Activated CD8-positive, alpha-beta T cell treated with anti-CD3 and anti-CD28 coated beads, Interleukin-2, amount 10 ng/mL, durations not matched to agents 7 days and 5 days (primary cell): ENCODE measurements around the gene NPEPL1. TPM values are rescaled to one million over a fixed set of nuclear protein-coding genes. Genes with fewer than 3 reads are reported as not detected.

ENCODE experiments used
- ATAC-seq: fragments of 150-1000 bp; cut with Tn5 transposase; one replicate; pipeline ENCODE4 v1.10.0; 2021; ENCODE audit warnings: moderate library complexity
- CTCF ChIA-PET: fragments of 350-600 bp; sonication (Branson Sonifier 250); formaldehyde crosslinking; loops from one replicate; lab custom pipeline; 2021; ENCODE audit warnings: antibody characterized with exemption; lab: Charles Lee
- POLR2A ChIA-PET: fragments of 350-600 bp; sonication (Branson Sonifier 250); formaldehyde crosslinking; loops from one replicate; lab custom pipeline; 2021; ENCODE audit warnings: antibody characterized with exemption; lab: Charles Lee
- DNase-seq: peaks from one replicate; pipeline ENCODE4 v3.0.0-alpha.2; 2020
- H3K27ac Mint-ChIP-seq: one replicate; pipeline ENCODE4 v1.8.0; 2021; ENCODE audit warnings: mild to moderate bottlenecking, mixed read lengths
- H3K27me3 Mint-ChIP-seq: one replicate; pipeline ENCODE4 v1.8.0; 2021; ENCODE audit warnings: low read depth, mixed read lengths
- H3K36me3 Mint-ChIP-seq: one replicate; pipeline ENCODE4 v1.8.0; 2021; ENCODE audit warnings: low read depth, mixed read lengths
- H3K4me1 Mint-ChIP-seq: one replicate; pipeline ENCODE4 v1.8.0; 2021; ENCODE audit warnings: low read depth, mixed read lengths
- H3K4me3 Mint-ChIP-seq: one replicate; pipeline ENCODE4 v1.8.0; 2021; ENCODE audit warnings: mild to moderate bottlenecking, mixed read lengths
- H3K9me3 Mint-ChIP-seq: one replicate; pipeline ENCODE4 v1.8.0; 2022; ENCODE audit warnings: mixed read lengths; ENCODE audit not compliant: insufficient read depth
- total RNA-seq, 2 experiments: library from RNA; stranded (reverse); gene quantifications; one replicate each; pipeline ENCODE4 v1.2.3, GENCODE V29; 2021

Gene NPEPL1
- total RNA-seq, 2 experiments from 2014 or later: 22.9 to 26.8 TPM

DNA sequence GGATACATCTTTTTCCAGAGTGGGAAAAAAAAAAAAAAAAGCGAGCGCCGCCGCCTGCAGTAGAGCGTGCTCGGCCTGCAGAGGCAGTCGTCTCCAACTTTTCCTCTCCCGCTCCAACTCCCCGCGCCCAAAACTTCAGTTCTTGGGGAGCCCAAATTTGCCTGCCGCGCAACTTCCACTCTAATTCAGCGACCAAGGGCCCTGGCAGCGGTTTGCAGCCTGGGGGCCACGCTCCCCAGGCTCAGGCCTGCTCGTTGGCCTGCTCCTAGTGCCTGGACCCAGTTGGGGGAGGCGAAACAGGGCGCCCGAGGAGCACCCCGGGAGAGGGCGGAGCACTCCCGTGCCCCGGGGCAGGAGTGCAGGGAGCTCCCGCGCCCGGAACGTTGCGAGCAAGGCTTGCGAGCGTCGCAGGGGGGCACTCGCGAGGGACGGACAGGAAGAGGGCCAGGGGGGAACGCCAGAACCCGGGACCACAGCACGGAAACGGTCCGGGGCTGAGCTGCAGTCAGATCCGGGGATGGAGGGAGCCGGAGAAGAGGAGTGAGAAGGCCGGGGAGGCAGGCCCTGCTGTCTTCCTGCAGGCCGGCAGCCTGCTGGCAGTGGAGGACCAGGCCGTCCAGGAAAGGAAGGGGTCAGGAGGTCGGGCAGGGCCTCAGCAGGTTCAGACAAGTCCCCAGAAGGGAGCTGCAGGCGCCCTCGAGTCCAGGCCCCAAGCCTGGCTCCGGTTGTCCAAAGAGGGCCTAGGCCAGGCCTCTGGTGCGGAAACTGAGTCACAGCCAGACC lies 41.6 kb upstream of the NPEPL1 start, which contains the start of gene STX16:
Gene STX16 (plus strand): TSS at position 508 of the 783 bp plus-strand sequence. CDS start 724 bp downstream, outside the sequence.
- no peaks in the 10 kb centered on the region for H3K27me3 Mint-ChIP-seq
- CTCF ChIA-PET: interaction anchor here (0.7 to 7.2 kb wide), 29 partner anchors 8 to 603 kb away, joined by 3 to 60 read pairs (median 4); partner anchors contain the start of genes ATP5F1E, GNAS, GNAS-AS1 and NPEPL1
- peak within 1 kb of the TSS; percentile 99 for H3K27ac Mint-ChIP-seq
- H3K36me3 Mint-ChIP-seq: peaks cover 31% of the 10 kb centered on the region
- ATAC-seq (peak; percentile 79), DNase-seq (peak; percentile 91)
- peak within 1 kb of the TSS; percentile 99 for H3K4me3 Mint-ChIP-seq
- POLR2A ChIA-PET: interaction anchor here (0.6 to 6.2 kb wide), 23 partner anchors 11 to 1260 kb away, joined by 3 to 100 read pairs (median 5); partner anchors contain the start of genes ATP5F1E, NPEPL1, RBM38 and VAPB
- peaks cover 16% of the 10 kb centered on the region for H3K4me1 Mint-ChIP-seq
- H3K9me3 Mint-ChIP-seq: no peaks in the 10 kb centered on the region

DNA sequence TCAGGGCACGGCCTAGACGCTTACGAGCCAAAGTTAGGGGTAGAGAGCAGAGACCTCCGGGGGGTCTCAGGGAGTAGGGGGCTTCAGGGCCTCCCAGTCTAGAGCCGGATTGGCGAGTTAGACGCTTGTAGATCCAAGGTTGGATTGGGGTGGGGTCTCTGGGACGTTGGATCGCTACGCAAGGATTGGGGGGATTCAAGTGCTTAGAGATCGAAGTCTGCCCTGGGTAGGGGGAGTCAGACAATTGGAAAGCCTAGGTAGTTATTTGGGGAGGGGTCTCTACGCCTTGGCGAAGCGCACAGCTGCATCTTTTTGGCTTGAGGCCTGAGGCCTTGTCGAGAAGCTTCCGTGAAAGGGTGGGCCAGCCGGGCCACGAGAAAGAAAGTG lies 41.0 kb upstream of the NPEPL1 start:
- peaks cover 37% of the 10 kb centered on the region for H3K36me3 Mint-ChIP-seq
- CTCF ChIA-PET: interaction anchor here (0.7 to 7.2 kb wide), 29 partner anchors 8 to 603 kb away, joined by 3 to 60 read pairs (median 4); partner anchors contain the start of genes ATP5F1E, GNAS, GNAS-AS1 and NPEPL1
- ATAC-seq (no peak), DNase-seq (no peak)
- no peaks in the 10 kb centered on the region for H3K9me3 Mint-ChIP-seq
- peak overlapping the region; percentile 99 for H3K4me3 Mint-ChIP-seq
- no peaks in the 10 kb centered on the region for H3K27me3 Mint-ChIP-seq
- peaks cover 21% of the 10 kb centered on the region for H3K4me1 Mint-ChIP-seq
- POLR2A ChIA-PET: interaction anchor here (0.6 to 6.2 kb wide), 26 partner anchors 10 to 1261 kb away, joined by 3 to 100 read pairs (median 4); partner anchors contain the start of genes ATP5F1E, NPEPL1, RBM38 and VAPB
- peak overlapping the region; percentile 99 for H3K27ac Mint-ChIP-seq

- CTCF ChIA-PET: interaction anchor here (0.9 to 7.2 kb wide), 15 partner anchors 8 to 557 kb away, joined by 3 to 60 read pairs (median 6); partner anchors contain the start of genes ATP5F1E, GNAS, GNAS-AS1 and NPEPL1
- Mint-ChIP-seq H3K4me1 (peaks cover 27% of the 10 kb centered on the region), H3K4me3 (peak overlapping the region; percentile 99), H3K9me3 (no peaks in the 10 kb centered on the region), H3K27ac (peak overlapping the region; percentile 99), H3K36me3 (peaks cover 40% of the 10 kb centered on the region), H3K27me3 (no peaks in the 10 kb centered on the region)
- DNase-seq (peak; percentile 82), ATAC-seq (peak; percentile 58)
- POLR2A ChIA-PET: interaction anchor here (0.6 to 6.2 kb wide), 30 partner anchors 9 to 1261 kb away, joined by 3 to 100 read pairs (median 4); partner anchors contain the start of genes ATP5F1E, NPEPL1, RBM38 and VAPB
These were observed 40.5 kb upstream of the NPEPL1 start for GRCh38 chr20:58651946-58652605.

DNA sequence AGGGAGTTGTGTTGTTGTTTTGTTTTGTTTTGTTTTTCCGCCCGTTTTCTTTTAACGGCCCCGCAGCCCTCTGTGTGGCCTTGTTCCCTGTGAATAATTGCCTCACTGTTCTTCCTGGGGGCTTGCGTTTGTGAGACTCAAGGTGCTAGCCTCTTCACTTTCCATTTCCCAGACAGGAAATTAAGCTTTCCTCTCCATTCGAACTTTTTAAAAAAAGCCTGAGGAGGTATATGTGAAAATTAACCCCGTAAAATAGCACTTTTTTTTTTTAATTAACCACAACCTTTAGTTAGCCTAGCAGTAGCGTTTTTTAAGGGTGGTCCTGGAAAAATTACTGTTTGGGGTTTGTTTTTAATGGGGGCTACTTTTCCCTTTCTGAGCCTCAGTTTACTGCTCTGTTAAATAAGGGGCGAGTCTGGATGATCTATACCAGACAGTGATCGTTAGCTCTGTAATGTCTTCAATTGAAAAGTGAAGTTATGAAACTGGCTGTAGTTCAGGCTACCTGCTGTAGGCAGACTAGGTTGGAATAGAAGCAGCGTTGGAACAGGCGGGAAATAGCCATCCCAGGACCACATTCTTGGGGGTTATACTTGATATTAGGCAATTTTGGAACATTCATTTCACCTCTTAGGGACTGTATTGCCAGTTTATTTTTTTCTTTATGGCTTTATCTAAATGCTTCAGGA lies 39.9 kb upstream of the NPEPL1 start:
- DNase-seq: peak; percentile 28

GRCh38 chr20:58654337-58654736 lies 38.3 kb upstream of the NPEPL1 start:
- peak overlapping the region; percentile 99 for H3K4me3 Mint-ChIP-seq
- ATAC-seq: no peak
- H3K9me3 Mint-ChIP-seq: no peaks in the 10 kb centered on the region
- peaks cover 59% of the 10 kb centered on the region for H3K36me3 Mint-ChIP-seq
- no peak overlapping the region for H3K27ac Mint-ChIP-seq
- peak; percentile 12 for DNase-seq
- ChIA-PET CTCF (no interaction called here), POLR2A (interaction anchor here (0.6 kb wide), 1 partner anchor 509 kb away, joined by 4 read pairs; the partner anchor contains the start of gene ZNF831)
- H3K4me1 Mint-ChIP-seq: peaks cover 45% of the 10 kb centered on the region
- H3K27me3 Mint-ChIP-seq: no peaks in the 10 kb centered on the region

More for the DNA sequence above, 39.9 kb upstream of the NPEPL1 start:
- Mint-ChIP-seq H3K4me3 (peak overlapping the region; percentile 99), H3K9me3 (no peaks in the 10 kb centered on the region), H3K27ac (peak overlapping the region; percentile 99), H3K36me3 (peaks cover 47% of the 10 kb centered on the region), H3K4me1 (peaks cover 33% of the 10 kb centered on the region), H3K27me3 (no peaks in the 10 kb centered on the region)
- ChIA-PET CTCF (interaction anchor here (1.2 to 7.2 kb wide), 5 partner anchors 7 to 187 kb away, joined by 3 to 60 read pairs (median 6); partner anchors contain the start of gene NPEPL1), POLR2A (interaction anchor here (0.7 to 6.2 kb wide), 15 partner anchors 9 to 511 kb away, joined by 3 to 100 read pairs (median 4); partner anchors contain the start of genes NPEPL1, VAPB and ZNF831)
- ATAC-seq: peak; percentile 7

- DNase-seq: peak; percentile 13
- peak overlapping the region; percentile 65 for H3K4me3 Mint-ChIP-seq
- ChIA-PET CTCF (interaction anchor here (1.1 kb wide), 1 partner anchor 12 kb away, joined by 4 read pairs; no protein-coding TSS in a partner anchor), POLR2A (no interaction called here)
- ATAC-seq: no peak
- peaks cover 56% of the 10 kb centered on the region for H3K4me1 Mint-ChIP-seq
- H3K36me3 Mint-ChIP-seq: peaks cover 66% of the 10 kb centered on the region
- H3K9me3 Mint-ChIP-seq: no peaks in the 10 kb centered on the region
- no peaks in the 10 kb centered on the region for H3K27me3 Mint-ChIP-seq
- peak overlapping the region; percentile 74 for H3K27ac Mint-ChIP-seq
These were observed 37.1 kb upstream of the NPEPL1 start for GRCh38 chr20:58655328-58656107.

DNA sequence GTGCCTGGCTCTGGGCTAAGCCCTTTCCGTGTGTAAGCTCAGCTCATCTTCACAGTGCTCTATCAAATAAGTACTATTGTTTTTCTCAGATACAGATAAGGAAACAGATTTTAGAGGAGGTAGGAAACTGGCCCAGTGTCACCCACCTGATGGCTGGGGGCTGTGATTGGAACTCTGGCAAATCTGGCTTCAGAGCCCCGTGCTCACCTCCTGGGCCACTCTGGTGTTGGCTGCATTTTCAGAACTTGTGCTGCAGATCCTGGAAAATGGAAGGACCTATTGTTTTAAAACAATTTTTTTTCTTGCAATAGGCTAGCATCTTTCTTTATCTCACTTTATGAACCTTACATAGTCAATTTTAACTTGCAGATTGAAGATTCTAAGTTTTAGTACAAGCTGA lies 35.8 kb upstream of the NPEPL1 start:
- no peaks in the 10 kb centered on the region for H3K9me3 Mint-ChIP-seq
- POLR2A ChIA-PET: interaction anchor here (0.7 to 1.0 kb wide), 2 partner anchors 29 to 234 kb away, joined by 3 read pairs; no protein-coding TSS in a partner anchor
- peak; percentile 20 for DNase-seq
- no peaks in the 10 kb centered on the region for H3K27me3 Mint-ChIP-seq
- H3K4me3 Mint-ChIP-seq: peak overlapping the region; percentile 65
- H3K4me1 Mint-ChIP-seq: peaks cover 69% of the 10 kb centered on the region
- no peak for ATAC-seq
- CTCF ChIA-PET: interaction anchor here (1.1 to 1.3 kb wide), 3 partner anchors 11 to 565 kb away, joined by 3 to 4 read pairs (median 3); no protein-coding TSS in a partner anchor
- peak overlapping the region; percentile 73 for H3K27ac Mint-ChIP-seq
- peaks cover 69% of the 10 kb centered on the region for H3K36me3 Mint-ChIP-seq

- peak overlapping the region; percentile 73 for H3K27ac Mint-ChIP-seq
- ATAC-seq (no peak), DNase-seq (peak; percentile 3)
- POLR2A ChIA-PET: interaction anchor here (1.0 kb wide), 1 partner anchor 29 kb away, joined by 3 read pairs; no protein-coding TSS in a partner anchor
- peaks cover 73% of the 10 kb centered on the region for H3K4me1 Mint-ChIP-seq
- H3K36me3 Mint-ChIP-seq: peaks cover 71% of the 10 kb centered on the region
- no peaks in the 10 kb centered on the region for H3K27me3 Mint-ChIP-seq
- H3K9me3 Mint-ChIP-seq: no peaks in the 10 kb centered on the region
- CTCF ChIA-PET: interaction anchor here (1.1 to 1.3 kb wide), 2 partner anchors 210 to 565 kb away, joined by 3 read pairs; no protein-coding TSS in a partner anchor
- H3K4me3 Mint-ChIP-seq: peak overlapping the region; percentile 65
These were observed 35.3 kb upstream of the NPEPL1 start for GRCh38 chr20:58657262-58657661.

DNA sequence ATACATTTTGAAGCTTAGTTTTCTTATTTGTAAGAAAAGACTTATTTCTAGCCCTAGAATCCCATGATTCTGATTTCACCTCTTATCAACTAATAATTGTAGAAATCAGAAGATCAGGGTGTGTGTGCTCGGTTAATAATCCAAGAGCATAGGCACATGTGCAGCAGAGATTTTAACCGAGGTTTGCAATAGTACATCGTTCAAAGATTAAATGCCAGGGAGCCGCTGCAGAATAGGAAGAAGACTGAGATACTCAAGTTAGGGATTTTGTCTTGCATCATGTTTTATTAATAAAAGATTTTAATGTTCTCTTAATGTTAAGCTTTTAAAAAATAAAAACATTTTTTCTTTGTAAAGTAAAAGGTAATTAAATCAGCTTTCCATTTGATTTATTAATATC lies 34.6 kb upstream of the NPEPL1 start:
- H3K36me3 Mint-ChIP-seq: peaks cover 67% of the 10 kb centered on the region

More for the DNA sequence above, 34.6 kb upstream of the NPEPL1 start:
- DNase-seq: peak; percentile 10
- Mint-ChIP-seq H3K4me3 (peak overlapping the region; percentile 65), H3K9me3 (no peaks in the 10 kb centered on the region), H3K4me1 (peaks cover 76% of the 10 kb centered on the region), H3K27me3 (no peaks in the 10 kb centered on the region), H3K27ac (peak overlapping the region; percentile 73)
- ATAC-seq: no peak
- POLR2A ChIA-PET: interaction anchor here (7.4 kb wide), 1 partner anchor 8 kb away, joined by 100 read pairs; the partner anchor contains the start of gene STX16
- CTCF ChIA-PET: interaction anchor here (3.4 to 4.3 kb wide), 2 partner anchors 7 to 182 kb away, joined by 14 to 60 read pairs; partner anchors contain the start of gene STX16
